D721Med (cell line): ENCODE measurements around the gene FLVCR1.

ENCODE experiments used
- DNase-seq: peaks from one replicate; pipeline ENCODE4 v3.0.0; 2011; ENCODE audit warnings: low spot score; ENCODE audit not compliant: insufficient read length
- FAIRE-seq: peaks from 2 replicates; lab custom pipeline; 2011; peaks lifted over from hg19 to GRCh38; lab: Jason Lieb, UNC
- TF ChIP-seq, protein P1 (sequence below): IDR thresholded peaks from 2 replicates; pipeline ENCODE4 v1.5.1; 2012; ENCODE audit warnings: mild to moderate bottlenecking, control low read depth; ENCODE audit not compliant: insufficient read depth; ENCODE audit errors: missing control alignments

FLVCR1 gene

DNA sequence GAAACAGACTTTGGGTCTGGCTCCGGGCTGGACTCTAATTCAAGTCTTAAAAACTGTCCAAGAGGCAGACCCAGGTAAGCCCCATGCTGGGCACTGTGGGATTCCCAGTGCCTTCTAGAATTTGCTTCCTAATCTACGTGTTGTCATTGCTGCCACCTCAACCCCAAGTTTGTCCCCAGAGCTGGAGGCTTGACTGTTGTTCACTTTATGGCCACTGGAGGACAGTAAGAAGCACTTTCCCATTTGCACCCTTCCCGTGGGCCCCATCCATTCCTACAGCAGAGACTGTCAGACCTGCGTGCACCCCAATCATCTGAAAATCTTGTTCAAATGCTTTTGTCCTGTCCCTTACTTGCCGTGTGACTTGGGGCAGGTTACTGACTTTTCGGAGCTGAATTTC is 62.8 kb downstream of the FLVCR1 start:
- FAIRE-seq (no peak), DNase-seq (no peak)
- TF ChIP-seq, protein P1, sequence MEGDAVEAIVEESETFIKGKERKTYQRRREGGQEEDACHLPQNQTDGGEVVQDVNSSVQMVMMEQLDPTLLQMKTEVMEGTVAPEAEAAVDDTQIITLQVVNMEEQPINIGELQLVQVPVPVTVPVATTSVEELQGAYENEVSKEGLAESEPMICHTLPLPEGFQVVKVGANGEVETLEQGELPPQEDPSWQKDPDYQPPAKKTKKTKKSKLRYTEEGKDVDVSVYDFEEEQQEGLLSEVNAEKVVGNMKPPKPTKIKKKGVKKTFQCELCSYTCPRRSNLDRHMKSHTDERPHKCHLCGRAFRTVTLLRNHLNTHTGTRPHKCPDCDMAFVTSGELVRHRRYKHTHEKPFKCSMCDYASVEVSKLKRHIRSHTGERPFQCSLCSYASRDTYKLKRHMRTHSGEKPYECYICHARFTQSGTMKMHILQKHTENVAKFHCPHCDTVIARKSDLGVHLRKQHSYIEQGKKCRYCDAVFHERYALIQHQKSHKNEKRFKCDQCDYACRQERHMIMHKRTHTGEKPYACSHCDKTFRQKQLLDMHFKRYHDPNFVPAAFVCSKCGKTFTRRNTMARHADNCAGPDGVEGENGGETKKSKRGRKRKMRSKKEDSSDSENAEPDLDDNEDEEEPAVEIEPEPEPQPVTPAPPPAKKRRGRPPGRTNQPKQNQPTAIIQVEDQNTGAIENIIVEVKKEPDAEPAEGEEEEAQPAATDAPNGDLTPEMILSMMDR: no peak

DNA sequence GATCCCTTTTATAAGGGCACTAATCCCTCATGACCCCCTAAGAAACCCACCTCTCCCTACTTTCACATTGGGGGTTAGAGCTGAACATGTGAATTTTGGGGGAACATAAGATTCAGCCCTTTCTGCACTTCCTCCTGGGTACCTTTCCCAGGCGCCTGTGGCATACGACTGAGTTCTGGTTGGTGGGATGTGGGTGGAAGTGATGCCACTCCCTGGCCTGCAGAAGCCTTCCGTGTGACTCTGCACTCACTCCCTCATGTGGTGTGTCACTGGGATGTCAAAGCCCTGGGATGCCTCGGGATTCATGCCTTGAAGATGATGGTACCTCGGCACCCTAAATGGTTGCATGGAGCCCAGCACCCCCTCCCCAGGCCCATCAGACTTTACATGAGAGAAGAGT is 63.9 kb downstream of the FLVCR1 start:
- DNase-seq: no peak
- TF ChIP-seq, protein P1: no peak
- FAIRE-seq: no peak

DNA sequence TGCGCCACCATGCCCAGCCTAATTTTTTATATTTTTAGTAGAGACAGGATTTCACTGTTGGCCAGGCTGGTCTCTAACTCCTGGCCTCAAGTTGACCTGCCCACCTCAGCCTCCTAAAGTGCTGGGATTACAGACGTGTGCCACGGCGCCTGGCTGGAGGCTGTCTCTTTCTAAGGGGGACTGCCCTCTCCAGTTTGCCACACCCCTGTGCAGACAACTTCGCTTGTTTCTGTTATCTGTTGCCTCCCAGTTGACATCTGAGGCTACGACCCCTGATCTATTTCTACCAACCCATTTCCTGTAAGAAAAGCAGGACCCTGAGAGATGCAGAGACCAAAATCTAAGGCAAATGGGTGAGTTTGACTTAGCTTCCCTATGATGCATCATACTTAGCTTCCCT is 68.3 kb downstream of the FLVCR1 start:
- FAIRE-seq (no peak), DNase-seq (no peak)
- TF ChIP-seq, protein P1: no peak

DNA sequence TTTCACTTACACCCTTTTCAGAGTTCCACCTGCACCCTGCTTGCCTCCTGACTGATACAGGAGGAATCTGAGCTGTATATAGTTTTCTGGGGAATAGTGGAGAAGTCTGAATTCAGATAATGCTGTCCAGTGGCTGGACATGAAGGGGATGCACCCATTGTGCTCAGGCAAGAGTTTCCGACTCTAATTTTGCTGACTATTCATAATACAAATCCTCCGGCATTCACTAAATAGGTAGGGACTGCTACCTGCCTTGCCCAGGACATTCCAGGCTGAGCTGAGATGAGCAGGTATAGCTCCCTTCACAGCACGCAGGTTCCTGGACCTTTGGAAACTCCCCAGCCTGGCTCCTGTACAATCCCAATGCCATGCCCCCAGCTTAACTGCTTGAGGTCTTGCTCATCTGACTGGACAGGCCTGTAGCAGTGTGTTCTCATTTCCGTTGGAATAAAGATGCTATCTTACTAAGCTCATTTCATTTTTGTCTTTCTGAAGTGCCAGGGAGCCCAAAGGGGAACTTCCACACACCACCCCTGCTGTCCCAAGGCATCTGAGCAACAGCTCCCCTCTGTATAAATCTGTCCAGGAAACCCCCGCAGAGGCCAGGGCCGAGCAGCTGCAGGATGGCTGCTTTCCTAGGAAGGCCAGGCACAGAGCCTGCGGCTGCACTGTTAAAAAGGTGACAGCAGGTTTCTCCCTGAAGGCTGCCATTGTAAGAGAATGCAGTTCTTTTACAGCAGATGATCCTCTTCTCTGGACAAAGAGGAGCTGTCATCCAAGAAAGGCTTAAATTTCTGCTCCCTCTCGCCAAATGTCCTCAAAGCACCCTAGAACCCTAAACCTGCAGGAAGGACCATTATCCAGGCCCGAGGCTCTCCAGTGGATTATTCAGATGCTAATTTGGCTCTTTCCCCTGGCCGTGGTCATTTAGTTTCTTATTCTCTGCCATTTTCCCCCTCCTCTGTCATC is 70.5 kb downstream of the FLVCR1 start:
- no peak for FAIRE-seq
- no peak for DNase-seq
- TF ChIP-seq, protein P1: no peak

DNA sequence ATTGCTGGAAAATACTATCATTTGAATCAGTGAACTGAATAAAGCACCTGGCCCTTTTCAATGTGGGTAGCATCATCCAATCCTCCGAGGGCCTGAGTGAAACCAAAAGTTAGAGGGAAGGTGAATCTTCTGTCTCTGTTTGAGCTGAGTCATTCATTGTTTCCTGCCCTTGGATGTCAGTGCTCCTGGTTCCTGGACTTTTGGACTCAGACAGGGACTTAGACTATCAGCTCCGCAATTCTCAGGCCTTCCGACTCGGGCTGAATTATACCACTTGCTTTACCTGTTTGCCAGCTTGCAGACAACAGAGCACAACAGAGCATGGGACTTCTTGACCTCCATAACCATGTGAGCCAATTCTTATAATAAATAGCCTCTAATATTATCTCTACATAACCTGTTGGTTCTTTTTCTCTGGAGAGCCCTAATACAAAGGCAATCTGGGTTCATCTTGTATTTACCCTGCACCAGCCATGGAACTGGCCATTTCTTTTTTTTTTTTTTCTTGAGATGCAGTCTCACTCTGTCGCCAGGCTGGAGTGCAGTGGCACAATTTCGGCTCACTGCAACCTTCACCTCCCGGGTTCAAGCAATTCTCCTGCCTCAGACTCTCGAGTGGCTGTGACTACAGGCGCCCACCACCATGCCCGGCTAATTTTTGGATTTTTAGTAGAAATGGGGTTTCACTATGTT is 73.1 kb downstream of the FLVCR1 start:
- DNase-seq: no peak
- no peak for FAIRE-seq
- TF ChIP-seq, protein P1: no peak

DNA sequence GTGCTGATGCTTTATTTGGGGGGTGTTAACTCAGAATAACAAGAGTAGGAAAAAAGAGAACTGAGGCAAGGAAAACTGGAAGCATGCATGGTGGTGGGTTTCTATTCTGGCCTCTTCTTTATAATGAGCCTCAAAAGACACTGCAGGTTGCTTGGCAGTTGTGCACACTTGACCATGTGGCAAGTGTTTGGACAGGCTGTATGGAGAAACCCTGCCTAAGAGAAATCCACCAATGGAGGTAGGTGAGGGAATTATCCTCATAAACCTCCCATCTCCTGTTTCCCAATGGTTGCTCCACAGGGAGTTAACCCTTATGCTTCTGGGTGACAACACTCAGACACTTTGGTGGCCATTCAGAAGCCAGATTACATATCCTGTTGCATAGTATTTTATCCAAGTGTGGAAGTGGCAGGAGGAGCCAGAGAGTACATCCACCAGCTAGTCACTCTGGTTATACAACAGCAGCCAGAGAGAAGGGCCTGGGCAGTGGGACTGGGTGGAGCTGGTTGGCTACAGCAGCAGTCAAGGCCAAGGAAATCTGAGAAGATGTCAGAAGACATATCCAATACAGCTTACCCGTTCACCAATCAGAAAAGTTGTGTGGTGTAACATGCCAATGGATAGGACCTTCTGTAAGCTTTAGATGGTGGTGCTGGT is 75.9 kb downstream of the FLVCR1 start:
- FAIRE-seq: no peak
- no peak for DNase-seq
- TF ChIP-seq, protein P1: no peak
